SU-DHL-6 (cell line): ENCODE data around the gene EDNRA.

ENCODE experiments used
- EZH2phosphoT487 ChIP-seq: fragments of 200-600 bp; sonication (generic), shearing (Covaris generic); conservative IDR thresholded peaks from 2 replicates; pipeline ENCODE4 v1.6.1; 2018; ENCODE audit warnings: mild to moderate bottlenecking, antibody characterized with exemption, low read length, moderate library complexity, mixed read lengths
- TF ChIP-seq, protein P1 (sequence below): fragments of 200-600 bp; sonication (generic); IDR thresholded peaks from one replicate; pipeline ENCODE4 v1.5.1; 2017; ENCODE audit warnings: antibody characterized with exemption, mild to moderate bottlenecking, low read length, moderate library complexity; ENCODE audit not compliant: insufficient read depth, poor library complexity, severe bottlenecking

DNA sequence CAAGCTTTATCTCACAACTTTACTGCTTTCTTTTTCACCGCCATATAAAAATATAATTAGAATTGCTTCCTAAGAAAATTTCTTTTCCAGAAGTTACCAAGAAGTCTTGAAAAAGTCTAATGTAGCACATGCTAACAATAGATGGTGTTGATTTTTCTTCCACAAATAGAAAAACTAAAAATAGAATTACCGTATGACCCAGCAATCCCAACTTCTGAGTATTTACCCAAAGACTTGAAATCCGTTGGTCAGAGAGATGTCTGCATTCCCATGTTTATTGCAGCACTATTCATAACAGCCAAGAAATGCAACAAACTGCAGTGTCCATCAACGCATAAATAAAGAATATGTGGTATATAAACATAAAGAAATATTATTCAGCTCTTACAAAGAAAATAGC, 17.8 kb upstream of the EDNRA start:
- no peak for TF ChIP-seq EZH2phosphoT487
- TF ChIP-seq, protein P1, sequence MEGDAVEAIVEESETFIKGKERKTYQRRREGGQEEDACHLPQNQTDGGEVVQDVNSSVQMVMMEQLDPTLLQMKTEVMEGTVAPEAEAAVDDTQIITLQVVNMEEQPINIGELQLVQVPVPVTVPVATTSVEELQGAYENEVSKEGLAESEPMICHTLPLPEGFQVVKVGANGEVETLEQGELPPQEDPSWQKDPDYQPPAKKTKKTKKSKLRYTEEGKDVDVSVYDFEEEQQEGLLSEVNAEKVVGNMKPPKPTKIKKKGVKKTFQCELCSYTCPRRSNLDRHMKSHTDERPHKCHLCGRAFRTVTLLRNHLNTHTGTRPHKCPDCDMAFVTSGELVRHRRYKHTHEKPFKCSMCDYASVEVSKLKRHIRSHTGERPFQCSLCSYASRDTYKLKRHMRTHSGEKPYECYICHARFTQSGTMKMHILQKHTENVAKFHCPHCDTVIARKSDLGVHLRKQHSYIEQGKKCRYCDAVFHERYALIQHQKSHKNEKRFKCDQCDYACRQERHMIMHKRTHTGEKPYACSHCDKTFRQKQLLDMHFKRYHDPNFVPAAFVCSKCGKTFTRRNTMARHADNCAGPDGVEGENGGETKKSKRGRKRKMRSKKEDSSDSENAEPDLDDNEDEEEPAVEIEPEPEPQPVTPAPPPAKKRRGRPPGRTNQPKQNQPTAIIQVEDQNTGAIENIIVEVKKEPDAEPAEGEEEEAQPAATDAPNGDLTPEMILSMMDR = no peak
